Activated B cell treated with CpG ODN at 0.5 μM for 24 hours (primary cell): Measurements from ENCODE around the gene HOXA5. TPM values are rescaled to one million over a fixed set of nuclear protein-coding genes. Genes with fewer than 3 reads are reported as not detected.

Experiments used
- ATAC-seq: fragments of 200-7000 bp; cut with Tn5 transposase; one replicate; pipeline ENCODE4 v1.10.0; 2021; ENCODE audit warnings: low read depth, mild to moderate bottlenecking, moderate library complexity
- CTCF ChIA-PET: fragments of 350-600 bp; sonication (Branson Sonifier 250); formaldehyde crosslinking; loops from one replicate; lab custom pipeline; 2021; ENCODE audit warnings: antibody characterized with exemption; lab: Charles Lee
- POLR2A ChIA-PET: fragments of 350-600 bp; sonication (Branson Sonifier 250); formaldehyde crosslinking; loops from one replicate; lab custom pipeline; 2021; ENCODE audit warnings: antibody characterized with exemption; lab: Charles Lee
- DNase-seq: peaks from one replicate; pipeline ENCODE4 v3.0.0; 2022
- H3K27ac Mint-ChIP-seq: one replicate; pipeline ENCODE4 v1.8.0; 2020; ENCODE audit warnings: mixed read lengths
- H3K27me3 Mint-ChIP-seq: one replicate; pipeline ENCODE4 v1.8.0; 2021; ENCODE audit warnings: mixed read lengths
- H3K36me3 Mint-ChIP-seq: one replicate; pipeline ENCODE4 v1.8.0; 2021; ENCODE audit warnings: low read depth, mixed read lengths
- H3K4me1 Mint-ChIP-seq: one replicate; pipeline ENCODE4 v1.8.0; 2021; ENCODE audit warnings: mixed read lengths
- H3K4me3 Mint-ChIP-seq: one replicate; pipeline ENCODE4 v1.8.0; 2020; ENCODE audit warnings: mild to moderate bottlenecking, mixed read lengths
- H3K9me3 Mint-ChIP-seq: one replicate; pipeline ENCODE4 v1.8.0; 2020; ENCODE audit warnings: mixed read lengths
- CTCF ChIP-seq: fragments of 200-600 bp; IDR thresholded peaks from one replicate; pipeline ENCODE4 v1.8.0; 2022; ENCODE audit warnings: antibody characterized with exemption, mild to moderate bottlenecking
- intact Hi-C: fragments of 100-400 bp; cut with micrococcal nuclease; formaldehyde crosslinking; loops from one replicate; pipeline ENCODE4 v1.15.1; 2024
- total RNA-seq: library from RNA; stranded (reverse); gene quantifications from 2 replicates; pipeline ENCODE4 v1.2.3, GENCODE V29; 2022

The HOXA5 gene
- not detected in 2 replicates for total RNA-seq

GRCh38 chr7:27143023-27143949 lies at the start of gene HOXA5:
Gene HOXA5 (minus strand): TSS chr7:27143681. CDS start chr7:27143607, 74 bp downstream.
- ChIA-PET POLR2A (interaction anchor here (0.9 kb wide), 1 partner anchor 287 kb away, joined by 3 read pairs; no protein-coding TSS in a partner anchor), CTCF (interaction anchor here (1.4 kb wide), 1 partner anchor 286 kb away, joined by 3 read pairs; no protein-coding TSS in a partner anchor)
- H3K27me3 Mint-ChIP-seq: peaks cover 44% of the 10 kb centered on the region
- no peak within 1 kb of the TSS for H3K27ac Mint-ChIP-seq
- H3K36me3 Mint-ChIP-seq: no peaks in the 10 kb centered on the region
- no peak for DNase-seq
- intact Hi-C loops: no loop called here
- H3K4me1 Mint-ChIP-seq: peaks cover 15% of the 10 kb centered on the region
- ATAC-seq: peak; percentile 28
- no peak for TF ChIP-seq CTCF
- peak within 1 kb of the TSS; percentile 62 for H3K4me3 Mint-ChIP-seq
- H3K9me3 Mint-ChIP-seq: no peaks in the 10 kb centered on the region

GRCh38 chr7:27192546-27193334 lies 49.3 kb upstream of the HOXA5 start:
- peak overlapping the region; percentile 72 for H3K4me3 Mint-ChIP-seq
- ATAC-seq: peak; percentile 64
- POLR2A ChIA-PET: interaction anchor here (0.6 to 0.7 kb wide), 4 partner anchors 64 to 1336 kb away, joined by 3 to 6 read pairs (median 4); no protein-coding TSS in a partner anchor
- peak; percentile 33 for DNase-seq
- H3K27me3 Mint-ChIP-seq: peaks cover 73% of the 10 kb centered on the region
- CTCF ChIA-PET: interaction anchor here (1.4 kb wide), 1 partner anchor 42 kb away, joined by 3 read pairs; no protein-coding TSS in a partner anchor
- no peak for TF ChIP-seq CTCF
- peak overlapping the region; percentile 35 for H3K27ac Mint-ChIP-seq
- intact Hi-C loops: loop anchor here (10.0 kb wide), 2 partner anchors 1082 to 1762 kb away; partner anchors contain the start of gene TRIL
- H3K9me3 Mint-ChIP-seq: no peaks in the 10 kb centered on the region
- peaks cover 32% of the 10 kb centered on the region for H3K4me1 Mint-ChIP-seq
- no peaks in the 10 kb centered on the region for H3K36me3 Mint-ChIP-seq

GRCh38 chr7:27191833-27192545 lies 48.5 kb upstream of the HOXA5 start:
- ATAC-seq (no peak), DNase-seq (peak; percentile 22)
- ChIA-PET CTCF (interaction anchor here (1.4 kb wide), 1 partner anchor 42 kb away, joined by 3 read pairs; no protein-coding TSS in a partner anchor), POLR2A (interaction anchor here (0.6 to 0.7 kb wide), 4 partner anchors 64 to 1336 kb away, joined by 3 to 6 read pairs (median 4); no protein-coding TSS in a partner anchor)
- Mint-ChIP-seq H3K27me3 (peaks cover 72% of the 10 kb centered on the region), H3K36me3 (no peaks in the 10 kb centered on the region), H3K9me3 (no peaks in the 10 kb centered on the region), H3K4me3 (no peak overlapping the region), H3K4me1 (peaks cover 33% of the 10 kb centered on the region), H3K27ac (peak overlapping the region; percentile 35)
- no peak for TF ChIP-seq CTCF
- intact Hi-C loops: loop anchor here (10.0 kb wide), 2 partner anchors 1083 to 1763 kb away; partner anchors contain the start of gene TRIL

GRCh38 chr7:27191161-27191731 lies 47.8 kb upstream of the HOXA5 start:
- Mint-ChIP-seq H3K9me3 (no peaks in the 10 kb centered on the region), H3K36me3 (no peaks in the 10 kb centered on the region), H3K4me1 (peaks cover 34% of the 10 kb centered on the region), H3K27ac (no peak overlapping the region), H3K4me3 (no peak overlapping the region), H3K27me3 (peaks cover 73% of the 10 kb centered on the region)
- ChIA-PET POLR2A (interaction anchor here (1.3 kb wide), 1 partner anchor 20 kb away, joined by 3 read pairs; no protein-coding TSS in a partner anchor), CTCF (interaction anchor here (1.2 to 1.9 kb wide), 2 partner anchors 12 to 41 kb away, joined by 5 to 6 read pairs; no protein-coding TSS in a partner anchor)
- ATAC-seq: no peak
- TF ChIP-seq CTCF: no peak
- peak; percentile 12 for DNase-seq
- intact Hi-C loops: loop anchor here (10.0 kb wide), 2 partner anchors 1084 to 1764 kb away; partner anchors contain the start of gene TRIL
